HG02798 (cell line): ENCODE data around the gene LRRC3.

Source experiments
- ATAC-seq: cut with Tn5 transposase; IDR thresholded peaks from one replicate; pipeline ENCODE4 v1.9.1; 2021; ENCODE audit warnings: mild to moderate bottlenecking; ENCODE audit not compliant: unreplicated experiment, poor library complexity

The LRRC3 gene

GRCh38 chr21:44455524-44456213 lies 359 bp downstream of the LRRC3 start:
- ATAC-seq: no peak

GRCh38 chr21:44456214-44456914 lies 1.1 kb downstream of the LRRC3 start:
- ATAC-seq: no peak

- no peak for ATAC-seq
These were observed 1.8 kb downstream of the LRRC3 start for GRCh38 chr21:44456915-44457736.

GRCh38 chr21:44458971-44459711 lies 3.8 kb downstream of the LRRC3 start:
- ATAC-seq: no peak

GRCh38 chr21:44459712-44460440 lies 4.6 kb downstream of the LRRC3 start:
- no peak for ATAC-seq

GRCh38 chr21:44460441-44460755 lies 5.1 kb downstream of the LRRC3 start:
- ATAC-seq: no peak

- ATAC-seq: no peak
These were observed 5.7 kb downstream of the LRRC3 start for GRCh38 chr21:44461005-44461404.

GRCh38 chr21:44461464-44462001 lies 6.2 kb downstream of the LRRC3 start:
- ATAC-seq: no peak

- ATAC-seq: no peak
These were observed 7.0 kb downstream of the LRRC3 start for GRCh38 chr21:44462086-44462833.

GRCh38 chr21:44462834-44463200 lies 7.5 kb downstream of the LRRC3 start:
- no peak for ATAC-seq

GRCh38 chr21:44463724-44464123 lies 8.4 kb downstream of the LRRC3 start:
- no peak for ATAC-seq

- ATAC-seq: no peak
These were observed 9.0 kb downstream of the LRRC3 start for GRCh38 chr21:44464351-44464750.

- no peak for ATAC-seq
These were observed 11.1 kb downstream of the LRRC3 start for GRCh38 chr21:44466351-44466954.

- no peak for ATAC-seq
These were observed 11.9 kb downstream of the LRRC3 start for GRCh38 chr21:44466996-44467858.

- no peak for ATAC-seq
These were observed 12.5 kb downstream of the LRRC3 start for GRCh38 chr21:44467859-44468195.

GRCh38 chr21:44471341-44471740 lies 16.0 kb downstream of the LRRC3 start:
- ATAC-seq: no peak

GRCh38 chr21:44471996-44472395 lies 16.7 kb downstream of the LRRC3 start:
- ATAC-seq: no peak
